ENCODE results near the gene NCAM2.

The NCAM2 gene

GRCh38 chr21:21341041-21341440, 342.8 kb downstream of the NCAM2 start:
- TF ChIP-seq, protein P1, sequence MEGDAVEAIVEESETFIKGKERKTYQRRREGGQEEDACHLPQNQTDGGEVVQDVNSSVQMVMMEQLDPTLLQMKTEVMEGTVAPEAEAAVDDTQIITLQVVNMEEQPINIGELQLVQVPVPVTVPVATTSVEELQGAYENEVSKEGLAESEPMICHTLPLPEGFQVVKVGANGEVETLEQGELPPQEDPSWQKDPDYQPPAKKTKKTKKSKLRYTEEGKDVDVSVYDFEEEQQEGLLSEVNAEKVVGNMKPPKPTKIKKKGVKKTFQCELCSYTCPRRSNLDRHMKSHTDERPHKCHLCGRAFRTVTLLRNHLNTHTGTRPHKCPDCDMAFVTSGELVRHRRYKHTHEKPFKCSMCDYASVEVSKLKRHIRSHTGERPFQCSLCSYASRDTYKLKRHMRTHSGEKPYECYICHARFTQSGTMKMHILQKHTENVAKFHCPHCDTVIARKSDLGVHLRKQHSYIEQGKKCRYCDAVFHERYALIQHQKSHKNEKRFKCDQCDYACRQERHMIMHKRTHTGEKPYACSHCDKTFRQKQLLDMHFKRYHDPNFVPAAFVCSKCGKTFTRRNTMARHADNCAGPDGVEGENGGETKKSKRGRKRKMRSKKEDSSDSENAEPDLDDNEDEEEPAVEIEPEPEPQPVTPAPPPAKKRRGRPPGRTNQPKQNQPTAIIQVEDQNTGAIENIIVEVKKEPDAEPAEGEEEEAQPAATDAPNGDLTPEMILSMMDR (IDR thresholded peaks at IDR 0.05; ENCODE audit: low read depth, low read length), result no peak
- no peak for DNase-seq (ENCODE audit: low read depth in 2 of 2)
- no peak overlapping the region for H3K4me3 ChIP-seq (replicated peaks in 1 of 2; ENCODE audit: low read depth in 2 of 2, low read length in 2 of 2)

GRCh38 chr21:21345296-21345695, 347.1 kb downstream of the NCAM2 start:
- TF ChIP-seq, protein P1 (IDR thresholded peaks at IDR 0.05; ENCODE audit: low read depth, low read length), result no peak
- DNase-seq (ENCODE audit: low read depth in 2 of 2), result no peak
- H3K4me3 ChIP-seq (replicated peaks in 1 of 2; ENCODE audit: low read depth in 2 of 2, low read length in 2 of 2), result no peak overlapping the region

- H3K4me3 ChIP-seq (replicated peaks in 1 of 2; ENCODE audit: low read depth in 2 of 2, low read length in 2 of 2), result no peak overlapping the region
- TF ChIP-seq, protein P1 (IDR thresholded peaks at IDR 0.05; ENCODE audit: low read depth, low read length), result no peak
Measured at GRCh38 chr21:21345872-21346271, 347.7 kb downstream of the NCAM2 start.

DNA sequence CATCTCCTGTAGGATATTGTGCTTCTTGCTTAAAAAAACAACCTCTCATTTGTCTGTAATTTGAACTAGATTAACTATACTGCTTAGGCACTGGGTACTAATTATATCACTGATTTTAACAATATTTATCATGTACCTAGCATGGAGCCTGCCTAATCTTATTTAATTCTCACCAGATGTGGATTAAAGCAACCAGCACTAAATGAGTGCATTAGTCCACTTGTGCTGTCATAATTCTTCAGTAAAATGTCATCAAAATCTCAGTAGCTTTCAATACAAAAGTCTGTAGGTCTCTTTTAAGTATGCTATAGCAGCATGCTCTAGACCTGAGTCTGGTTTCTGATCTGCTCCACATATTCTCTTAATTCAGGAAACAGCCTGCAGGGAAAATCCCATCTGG, 368.1 kb downstream of the NCAM2 start:
- DNase-seq (ENCODE audit: low read depth in 2 of 2), result no peak
- H3K4me3 ChIP-seq (replicated peaks in 1 of 2; ENCODE audit: low read depth in 2 of 2, low read length in 2 of 2), result no peak overlapping the region
- TF ChIP-seq, protein P1 (IDR thresholded peaks at IDR 0.05; ENCODE audit: low read depth, low read length), result no peak

More at GRCh38 chr21:21345872-21346271, 347.7 kb downstream of the NCAM2 start:
- DNase-seq (ENCODE audit: low read depth in 2 of 2), result no peak

- no peak overlapping the region for H3K4me3 ChIP-seq (replicated peaks in 1 of 2; ENCODE audit: low read depth in 2 of 2, low read length in 2 of 2)
- TF ChIP-seq, protein P1 (IDR thresholded peaks at IDR 0.05; ENCODE audit: low read depth, low read length), result no peak
- DNase-seq (ENCODE audit: low read depth in 2 of 2), result no peak
Measured at GRCh38 chr21:21367583-21367982, 369.4 kb downstream of the NCAM2 start.

DNA sequence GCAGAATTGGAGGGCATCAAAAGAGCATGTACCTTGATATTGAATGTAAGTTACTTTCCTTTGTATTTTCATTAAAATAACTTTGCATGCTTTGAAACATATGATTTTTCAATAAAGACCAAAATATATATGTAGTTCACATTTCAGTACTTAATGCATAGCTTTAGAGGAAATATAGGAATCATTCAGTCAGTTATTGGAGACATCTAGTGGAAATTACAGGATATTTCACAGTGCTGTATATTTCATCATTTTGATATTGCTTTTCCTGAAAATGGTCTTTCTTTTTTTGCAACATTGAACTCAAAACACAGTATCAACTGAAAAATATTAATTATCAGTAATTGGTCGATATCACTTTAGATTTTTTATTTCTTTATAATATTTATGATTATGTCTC, 375.8 kb downstream of the NCAM2 start:
- no peak overlapping the region for H3K4me3 ChIP-seq (replicated peaks in 1 of 2; ENCODE audit: low read depth in 2 of 2, low read length in 2 of 2)
- TF ChIP-seq, protein P1 (IDR thresholded peaks at IDR 0.05; ENCODE audit: low read depth, low read length), result peak; percentile 23
- peak; percentile 20 to 21 for DNase-seq (ENCODE audit: low read depth in 2 of 2)

GRCh38 chr21:21383126-21383525, 384.9 kb downstream of the NCAM2 start:
- TF ChIP-seq, protein P1 (IDR thresholded peaks at IDR 0.05; ENCODE audit: low read depth, low read length), result no peak
- H3K4me3 ChIP-seq (replicated peaks in 1 of 2; ENCODE audit: low read depth in 2 of 2, low read length in 2 of 2), result no peak overlapping the region

More at GRCh38 chr21:21383126-21383525, 384.9 kb downstream of the NCAM2 start:
- DNase-seq (ENCODE audit: low read depth in 2 of 2), result peak; percentile 18 to 75
